HepG2 (cell line): ENCODE measurements around the gene C11orf58. TPM values are rescaled to one million over a fixed set of nuclear protein-coding genes. Genes with fewer than 3 reads are reported as not detected.

Source experiments
- ATAC-seq: fragments of 200-7000 bp; cut with Tn5 transposase; 3 replicates; pipeline ENCODE4 v1.9.1; 2020; ENCODE audit warnings: mild to moderate bottlenecking, moderate library complexity
- BruUV-seq: library from RNA; stranded (reverse); fragments of 400-500 nt; replicated peaks from 2 replicates; lab custom pipeline; 2021; lab: Mats Ljungman, UMichigan
- CTCF ChIA-PET: fragments of 300-600 bp; formaldehyde crosslinking; extraction: SDS; loops from one replicate; lab custom pipeline; 2021; ENCODE audit warnings: low total read pairs, inconsistent platforms, low intra/inter-chr PET ratio; lab: Yijun Ruan, JAX
- POLR2A ChIA-PET: fragments of 350-600 bp; sonication (Branson Sonifier 250); formaldehyde crosslinking; loops from one replicate; lab custom pipeline; 2020; ENCODE audit warnings: antibody characterized with exemption, inconsistent platforms; lab: Yijun Ruan, JAX
- DNase-seq: peaks from one replicate; pipeline ENCODE4 v3.0.0-alpha.2; 2015; ENCODE audit warnings: low spot score
- FAIRE-seq: peaks from 3 replicates; lab custom pipeline; 2011; peaks lifted over from hg19 to GRCh38; lab: Jason Lieb, UNC
- H2AFZ ChIP-seq: one replicate; pipeline ENCODE4 v1.6.1; 2011; ENCODE audit warnings: low read length, inconsistent platforms
- H3K27ac ChIP-seq: fragments of 300-600 bp; 3 replicates; pipeline ENCODE4 v1.8.0; 2011; ENCODE audit warnings: mixed run types, mild to moderate bottlenecking, mixed read lengths, low read length, inconsistent platforms; ENCODE audit not compliant: insufficient read depth; ENCODE audit errors: extremely low read length
- H3K27me3 ChIP-seq, 2 experiments: fragments of 200-600 bp in 1 of 2; 2 replicates in 1 of 2; 3 replicates in 1 of 2; pipeline versions ENCODE4 v1.6.0 to v1.8.0; 2011; ENCODE audit warnings: low read length in 2 of 2, mild to moderate bottlenecking in 2 of 2, moderate library complexity in 2 of 2, inconsistent platforms in 1 of 2; ENCODE audit not compliant: insufficient read depth in 2 of 2, control insufficient read depth in 1 of 2
- H3K36me3 ChIP-seq, 2 experiments: fragments of 200-600 bp in 1 of 2; replicated peaks in 1 of 2; 2 replicates in 1 of 2; 3 replicates in 1 of 2; pipeline versions ENCODE4 v1.5.1 to v1.8.0; 2011; ENCODE audit warnings: low read length in 2 of 2, inconsistent platforms in 1 of 2; ENCODE audit not compliant: insufficient read depth in 2 of 2, control insufficient read depth in 1 of 2
- H3K4me1 ChIP-seq: 2 replicates; pipeline ENCODE4 v1.5.1; 2012; ENCODE audit warnings: low read length, inconsistent platforms; ENCODE audit not compliant: insufficient read depth
- H3K4me2 ChIP-seq: 2 replicates; pipeline ENCODE4 v1.6.0; 2011; ENCODE audit warnings: low read depth, low read length, inconsistent platforms
- H3K4me3 ChIP-seq, 3 experiments: fragments of 200-600 bp in 1 of 3; sonication (generic), shearing (Covaris generic) in 1 of 3; replicated peaks in 1 of 3; 2 replicates each; pipeline ENCODE4 v1.5.1; 2011 to 2016; ENCODE audit warnings: low read length in 3 of 3, inconsistent platforms in 2 of 3, low read depth in 2 of 3, mild to moderate bottlenecking in 2 of 3, control low read depth in 1 of 3, mixed read lengths in 1 of 3; ENCODE audit not compliant: insufficient read depth in 1 of 3
- H3K79me2 ChIP-seq: one replicate; pipeline ENCODE4 v1.6.1; 2011; ENCODE audit warnings: low read length, inconsistent platforms; ENCODE audit not compliant: insufficient read depth
- H3K9ac ChIP-seq: 2 replicates; pipeline ENCODE4 v1.6.0; 2011; ENCODE audit warnings: mild to moderate bottlenecking, low read depth, low read length, inconsistent platforms; ENCODE audit not compliant: insufficient read depth
- H3K9me3 ChIP-seq: 2 replicates; pipeline ENCODE4 v1.5.1; 2012; ENCODE audit warnings: mild to moderate bottlenecking, low read length
- H4K20me1 ChIP-seq: 2 replicates; pipeline ENCODE4 v1.6.0; 2011; ENCODE audit warnings: inconsistent platforms, mild to moderate bottlenecking, low read length, moderate library complexity; ENCODE audit not compliant: insufficient read depth
- ATF4 ChIP-seq, 2 experiments: fragments of 450-650 bp in 1 of 2; sonication (generic) in 1 of 2; formaldehyde crosslinking; IDR thresholded peaks; 2 replicates each; pipeline versions ENCODE4 v1.5.0 to v1.8.0; 2020 to 2022; ENCODE audit warnings: mild to moderate bottlenecking in 1 of 2, missing genetic modification reagents in 1 of 2
- KDM5A ChIP-seq: fragments of 200-600 bp; sonication (generic); IDR thresholded peaks from 2 replicates; pipeline ENCODE4 v1.7.0; 2018; ENCODE audit warnings: antibody characterized with exemption, mild to moderate bottlenecking, low read length, borderline replicate concordance
- NR2C2 ChIP-seq: sonication (generic); formaldehyde crosslinking; IDR thresholded peaks from 2 replicates; pipeline ENCODE4 v1.4.0; 2020; ENCODE audit warnings: missing genetic modification reagents, mild to moderate bottlenecking, moderate library complexity, borderline replicate concordance
- POLR2A ChIP-seq, 2 experiments: IDR thresholded peaks; 2 replicates each; pipeline ENCODE4 v1.6.1; 2011; ENCODE audit warnings: low read depth in 2 of 2, low read length in 2 of 2, mild to moderate bottlenecking in 1 of 2, moderate library complexity in 1 of 2; ENCODE audit not compliant: insufficient read depth in 1 of 2
- RBFOX2 ChIP-seq: fragments of 200-400 bp; formaldehyde crosslinking; IDR thresholded peaks from 2 replicates; pipeline ENCODE4 v1.6.1; 2017; ENCODE audit warnings: low read depth, mild to moderate bottlenecking, low read length
- SYNCRIP ChIP-seq: fragments of 200-400 bp; formaldehyde crosslinking; IDR thresholded peaks from 2 replicates; pipeline ENCODE4 v1.6.1; 2018; ENCODE audit warnings: mild to moderate bottlenecking, low read depth, low read length; ENCODE audit not compliant: insufficient read depth
- WGBS: methylation state at CpG from one replicate; pipeline ENCODE4 v1.1.6; 2017; ENCODE audit warnings: low lambda C conversion rate; 5-methylcytosine and 5-hydroxymethylcytosine counted together
- in situ Hi-C: cut with HindIII; loops from 2 replicates; pipeline ENCODE4 v1.10.0; 2017; ENCODE audit warnings: low pct_unique_long_range_greater_than_20kb; ENCODE audit not compliant: extremely low pct_ligation_motif_present
- intact Hi-C: fragments of 100-400 bp; cut with micrococcal nuclease; formaldehyde crosslinking; loops from one replicate; pipeline ENCODE4 v1.10.0; 2022; ENCODE audit not compliant: unreplicated experiment
- polyA plus RNA-seq, 8 experiments: library from polyadenylated mRNA; depleted of rRNA in 3 of 8; stranded (reverse) in 7 of 8; unstranded in 1 of 8; fragments of >200 nt; fragmentation: Illumina TruSeq in 4 of 8; extraction: Trizol in 4 of 8; gene quantifications; 2 replicates each; pipeline versions ENCODE4 v1.2.1 to v1.2.3, GENCODE V29; 2011 to 2016; ENCODE audit warnings: low read depth in 4 of 8, missing spikeins in 1 of 8, mixed read lengths in 1 of 8; ENCODE audit not compliant: insufficient read depth in 1 of 8
- total RNA-seq, 5 experiments: library from RNA; depleted of rRNA; stranded (reverse); fragments of >200 nt; fragmentation: Illumina TruSeq; extraction: Trizol; gene quantifications; 2 replicates each; pipeline ENCODE4 v1.2.3, GENCODE V29; 2016; ENCODE audit warnings: low read depth in 1 of 5

C11orf58 gene
- total and polyA plus RNA-seq, 2 of the 13 experiments (the other 11 are each of a cell fraction or from before 2014, with no cell fraction given): 83.8 to 167 TPM

- WGBS: 98% methylated on average over 4 of the region's 4 CpGs
- intact Hi-C loops (no loop called here), in situ Hi-C loops (no loop called here)
- POLR2A ChIA-PET: no interaction called here
- Histone ChIP-seq H3K4me3 (peak overlapping the region in 1 of 3 experiments; percentile 5; a peak in 2 of 6 replicates), H3K9me3 (no peaks in the 10 kb centered on the region), H3K4me2 (peak overlapping the region; percentile 33), H2AFZ (no peak overlapping the region), H3K79me2 (peaks cover 77% of the 10 kb centered on the region), H3K27me3 (no peaks in the 10 kb centered on the region; a peak in 1 of 5 replicates), H3K36me3 (peaks cover 1 to 21% of the 10 kb centered on the region in 2 experiments; a peak in 4 of 5 replicates), H4K20me1 (peaks cover 40% of the 10 kb centered on the region), H3K4me1 (peaks cover 43% of the 10 kb centered on the region), H3K27ac (no peak overlapping the region), H3K9ac (no peak overlapping the region)
- CTCF ChIA-PET: no interaction called here
- FAIRE-seq (no peak), ATAC-seq (no peak), DNase-seq (no peak)
- TF ChIP-seq SYNCRIP (no peak), POLR2A (IDR thresholded peaks at IDR 0.05; ENCODE audit: insufficient read depth in 1 of 2, low read depth in 2 of 2, low read length in 2 of 2) (0 out of 4 replicates have a peak, but pooled peaks of 1 of the 2 experiments have one; percentile 30), RBFOX2 (0 out of 2 replicates have a peak, but pooled peaks have one; percentile 33), ATF4 (CRISPR knock-in tag; IDR thresholded peaks at IDR 0.05) (no peak)
- TSS peak; percentile 3 for BruUV-seq
Observed at GRCh38 chr11:16741473-16741872, 3.0 kb downstream of the C11orf58 start.

- no peak overlapping the region for H3K4me2 ChIP-seq
- 97% methylated on average over 4 of the region's 4 CpGs for WGBS
- FAIRE-seq: no peak
- H3K4me3 ChIP-seq: no peak overlapping the region
- peaks cover 72% of the 10 kb centered on the region for H3K79me2 ChIP-seq
- no peaks in the 10 kb centered on the region for H3K9me3 ChIP-seq
- no peak overlapping the region for H3K9ac ChIP-seq
- H3K27me3 ChIP-seq: no peaks in the 10 kb centered on the region; a peak in 1 of 5 replicates
- no peak overlapping the region for H2AFZ ChIP-seq
- no peak for TF ChIP-seq NR2C2
- 0 out of 2 replicates have a peak, but pooled peaks have one; percentile 24 for TF ChIP-seq KDM5A
- CTCF ChIA-PET: no interaction called here
- peaks cover 46% of the 10 kb centered on the region for H4K20me1 ChIP-seq
- intact Hi-C loops (no loop called here), in situ Hi-C loops (no loop called here)
- no peak for ATAC-seq
- H3K4me1 ChIP-seq: peaks cover 43% of the 10 kb centered on the region
- H3K27ac ChIP-seq: no peak overlapping the region
- DNase-seq: no peak
- H3K36me3 ChIP-seq: peaks cover 7 to 36% of the 10 kb centered on the region in 2 experiments
- no TSS peak for BruUV-seq
- POLR2A ChIA-PET: no interaction called here
Observed at GRCh38 chr11:16743478-16743877, 5.0 kb downstream of the C11orf58 start.
